ENCODE results near the gene PDCD7.
"Not testable (repeated sequence)": the region's sequence is repeated elsewhere in the genome, so short reads cannot be mapped to it uniquely, and the experiment has no call there.

Gene PDCD7

GRCh38 chr15:65133548-65134200, at the start of gene PDCD7:
PDCD7 (minus strand) TSS chr15:65133808; CDS start chr15:65133781, 27 bp downstream.
- DNase-seq (ENCODE audit: low read depth), result peak; percentile 63

DNA sequence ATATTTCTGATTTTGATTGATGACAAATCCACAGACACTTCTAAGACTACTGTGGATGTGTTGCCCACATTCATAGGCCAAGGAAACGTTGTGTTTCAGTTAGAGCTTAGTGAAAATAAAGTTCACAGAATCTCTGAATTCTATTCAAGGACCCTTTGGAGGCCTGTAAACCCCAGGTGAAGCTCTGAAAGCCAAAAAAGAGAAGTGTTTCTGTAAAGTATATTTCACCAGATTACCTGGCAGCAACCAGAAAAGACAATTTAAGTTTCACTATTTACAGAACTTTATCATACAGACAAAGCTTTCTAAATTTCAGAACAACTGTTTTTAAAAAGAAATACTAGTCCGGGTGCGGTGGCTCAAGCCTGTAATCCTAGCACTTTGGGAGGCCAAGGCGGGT, 48.9 kb upstream of the PDCD7 start:
- DNase-seq (ENCODE audit: low read depth), result no peak

DNA sequence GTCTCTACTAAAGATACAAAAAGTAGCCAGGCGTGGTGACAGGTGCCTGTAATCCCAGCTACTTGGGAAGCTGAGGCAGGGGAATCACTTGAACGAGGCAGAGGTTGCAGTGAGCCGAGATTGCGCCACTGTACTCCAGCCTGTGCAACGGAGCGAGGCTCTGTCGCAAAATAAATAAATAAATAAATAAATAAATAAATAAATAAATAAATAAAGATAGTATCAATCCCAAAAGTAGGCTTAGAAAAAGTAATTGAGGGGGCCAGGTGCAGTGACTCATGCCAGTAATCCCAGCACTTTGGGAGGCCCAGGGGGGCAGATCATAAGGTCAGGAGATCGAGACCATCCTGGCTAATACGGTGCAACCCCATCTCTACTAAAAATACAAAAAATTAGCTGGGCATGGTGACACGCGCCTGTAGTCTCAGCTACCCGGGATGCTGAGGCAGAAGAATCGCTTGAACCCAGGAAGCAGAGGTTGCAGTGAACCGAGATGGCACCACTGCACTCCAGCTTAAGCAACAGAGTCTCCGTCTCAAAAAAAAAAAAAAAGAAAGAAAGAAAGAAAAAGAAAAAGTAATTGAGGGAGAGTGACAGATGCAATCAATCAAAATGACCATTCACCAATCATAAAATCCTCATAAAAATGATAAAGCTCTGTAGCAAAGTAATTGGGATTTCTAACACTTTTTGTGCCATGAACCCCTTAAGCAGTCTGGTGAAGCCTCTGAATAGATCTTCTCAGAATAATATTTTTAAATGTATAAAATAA, 48.2 kb upstream of the PDCD7 start:
- DNase-seq (ENCODE audit: low read depth), result not testable (repeated sequence)

DNA sequence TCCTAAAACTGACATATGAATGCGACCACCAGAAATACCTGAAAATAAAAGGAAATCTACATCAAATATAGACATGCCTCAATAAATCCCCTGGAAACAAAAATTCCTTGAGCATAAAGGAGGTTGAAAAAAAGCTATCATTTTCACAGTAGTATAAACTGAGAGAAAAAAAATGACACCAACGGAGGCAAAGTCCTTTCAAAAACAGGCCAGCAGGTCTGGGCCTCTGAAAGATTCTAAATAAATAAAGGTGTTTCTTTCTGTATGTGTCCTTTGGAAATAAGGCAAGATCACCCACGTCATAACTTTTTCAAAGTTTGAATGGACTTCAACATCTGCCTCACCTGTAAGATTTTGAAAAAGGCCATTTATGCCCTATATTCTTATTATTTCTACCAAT, 46.6 kb upstream of the PDCD7 start:
- DNase-seq (ENCODE audit: low read depth), result no peak

DNA sequence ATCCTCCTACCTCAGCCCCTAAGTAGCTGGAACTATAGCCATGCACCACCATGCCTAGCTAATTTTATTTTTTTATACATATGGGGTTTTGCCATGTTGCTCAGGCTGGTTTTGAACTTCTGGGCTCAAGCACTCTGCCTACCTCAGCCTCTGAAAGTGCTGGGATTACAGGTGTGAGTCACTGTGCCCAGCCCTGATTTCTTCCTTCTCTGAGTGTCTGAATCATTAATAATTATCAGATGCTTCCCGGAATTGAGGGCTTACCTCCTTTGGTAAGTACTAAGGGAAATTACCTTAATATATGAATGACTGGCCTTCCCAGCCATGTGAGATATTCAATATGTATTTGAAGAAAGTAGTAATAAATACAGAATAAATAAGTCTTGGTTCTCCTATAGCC, 44.3 kb upstream of the PDCD7 start:
- DNase-seq (ENCODE audit: low read depth), result no peak

GRCh38 chr15:65176056-65176455, 42.4 kb upstream of the PDCD7 start:
- DNase-seq (ENCODE audit: low read depth), result no peak

- no peak for DNase-seq (ENCODE audit: low read depth)
Observed at GRCh38 chr15:65175511-65175910, 41.9 kb upstream of the PDCD7 start.

DNA sequence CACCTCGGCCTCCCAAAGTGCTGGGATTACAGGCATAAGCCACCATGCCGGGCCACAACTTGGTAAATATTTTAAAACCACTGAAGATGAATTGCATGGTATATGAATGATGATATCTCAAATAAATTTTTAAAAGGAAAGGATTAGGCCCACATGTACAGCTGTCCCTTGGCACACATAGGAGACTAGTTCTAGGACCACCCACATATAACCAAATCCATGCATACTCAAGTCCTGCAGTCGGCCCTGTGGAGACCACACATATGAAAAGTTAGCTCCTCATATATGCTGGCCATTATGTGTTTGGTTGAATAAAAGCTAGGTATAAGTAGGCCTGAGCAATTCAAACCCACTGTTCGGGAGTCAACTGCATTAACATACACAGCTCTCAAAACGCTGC, 40.9 kb upstream of the PDCD7 start:
- DNase-seq (ENCODE audit: low read depth), result no peak

GRCh38 chr15:65172531-65172930, 38.9 kb upstream of the PDCD7 start:
- no peak for DNase-seq (ENCODE audit: low read depth)

- DNase-seq (ENCODE audit: low read depth), result no peak
Observed at GRCh38 chr15:65171428-65171827, 37.8 kb upstream of the PDCD7 start.

DNA sequence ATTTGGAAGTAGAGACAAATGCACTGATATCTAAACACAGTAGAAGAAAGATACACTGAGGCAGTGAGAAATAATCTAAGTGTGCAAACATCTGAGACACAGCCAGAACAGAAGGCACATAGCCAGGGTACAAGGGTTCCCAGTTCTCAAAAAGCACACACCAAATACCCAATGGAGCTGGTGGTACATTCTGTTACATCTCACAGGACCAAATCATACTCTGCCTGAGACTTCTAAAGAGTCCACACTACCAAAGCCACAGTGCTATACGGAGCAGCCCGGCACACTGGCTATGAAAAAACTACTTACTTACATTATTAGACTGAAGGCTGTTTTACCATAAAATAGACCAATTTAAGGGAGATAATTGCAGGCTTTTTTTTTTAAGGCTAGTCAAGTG, 32.3 kb upstream of the PDCD7 start:
- DNase-seq (ENCODE audit: low read depth), result no peak

DNA sequence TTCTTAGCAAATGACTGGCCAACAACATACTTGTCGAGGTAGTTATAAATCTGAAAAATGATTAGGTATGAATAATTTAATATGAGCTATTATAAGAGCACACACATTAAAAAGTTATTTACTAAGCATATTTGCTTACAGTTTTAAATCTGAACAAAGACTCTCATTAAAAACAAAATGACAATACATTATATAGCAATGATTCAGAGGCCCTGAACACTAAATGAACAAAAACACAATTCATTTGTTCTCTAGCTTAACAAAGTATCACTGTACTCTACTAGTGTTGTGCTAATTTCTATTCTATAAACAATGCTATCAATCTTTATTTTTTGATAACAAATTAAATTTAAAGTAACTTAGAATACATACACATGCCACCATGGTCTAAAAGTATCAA, 30.5 kb upstream of the PDCD7 start:
- DNase-seq (ENCODE audit: low read depth), result no peak

DNA sequence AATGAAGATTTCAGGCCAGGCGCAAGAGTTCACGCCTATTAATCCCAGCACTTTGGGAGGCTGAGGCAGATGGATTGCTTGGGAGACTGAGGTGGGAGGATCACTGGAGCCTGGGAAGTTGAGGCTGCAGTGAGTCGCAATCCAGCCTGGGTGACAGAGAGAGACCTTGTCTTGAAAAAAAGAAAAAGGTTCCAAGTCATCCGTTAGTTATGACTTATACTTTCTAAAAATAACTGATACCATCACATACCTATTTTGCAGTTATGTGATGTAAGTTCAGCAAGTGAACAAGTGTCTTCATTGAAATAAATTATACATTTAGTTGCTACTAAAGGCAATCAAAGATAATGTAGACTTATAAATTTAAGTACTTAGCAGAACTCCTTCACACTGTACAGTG, 29.4 kb upstream of the PDCD7 start:
- no peak for DNase-seq (ENCODE audit: low read depth)

DNA sequence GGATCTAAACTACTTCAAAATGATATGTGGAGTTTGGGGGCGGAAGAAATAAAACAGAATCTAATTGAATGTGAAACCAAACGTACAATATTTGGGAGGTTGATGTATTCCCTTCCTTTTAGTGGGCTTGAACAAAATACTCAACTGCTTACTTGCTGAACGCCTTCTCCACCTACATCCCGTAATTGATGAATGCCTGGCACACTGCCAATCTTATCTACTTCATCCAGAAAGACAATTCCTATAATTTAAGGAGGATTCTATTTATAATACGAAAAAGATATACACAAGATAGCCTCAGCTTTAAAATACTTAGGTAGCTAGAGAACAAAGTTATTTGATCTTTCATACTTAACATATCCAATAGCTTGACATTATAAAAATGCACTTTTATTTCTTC, 23.1 kb upstream of the PDCD7 start:
- no peak for DNase-seq (ENCODE audit: low read depth)

DNA sequence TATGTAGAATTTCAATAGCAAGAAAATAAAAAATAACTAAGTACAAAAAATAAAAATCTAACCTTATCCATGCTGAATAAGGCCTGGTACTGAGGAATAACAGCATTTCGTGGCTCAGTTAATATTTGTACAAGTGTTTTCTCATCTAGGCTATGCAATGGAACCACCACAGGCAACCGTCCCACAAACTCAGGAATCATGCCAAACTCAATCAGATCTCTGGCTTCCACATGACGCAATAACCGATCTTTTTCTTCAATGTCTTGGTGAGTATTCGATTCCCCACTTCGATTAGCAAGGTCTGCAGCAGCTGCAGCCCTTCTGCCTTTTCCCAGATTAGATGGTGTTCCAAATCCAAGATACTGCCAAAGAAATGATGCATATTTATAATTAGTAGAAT, 21.1 kb upstream of the PDCD7 start:
- no peak for DNase-seq (ENCODE audit: low read depth)

DNA sequence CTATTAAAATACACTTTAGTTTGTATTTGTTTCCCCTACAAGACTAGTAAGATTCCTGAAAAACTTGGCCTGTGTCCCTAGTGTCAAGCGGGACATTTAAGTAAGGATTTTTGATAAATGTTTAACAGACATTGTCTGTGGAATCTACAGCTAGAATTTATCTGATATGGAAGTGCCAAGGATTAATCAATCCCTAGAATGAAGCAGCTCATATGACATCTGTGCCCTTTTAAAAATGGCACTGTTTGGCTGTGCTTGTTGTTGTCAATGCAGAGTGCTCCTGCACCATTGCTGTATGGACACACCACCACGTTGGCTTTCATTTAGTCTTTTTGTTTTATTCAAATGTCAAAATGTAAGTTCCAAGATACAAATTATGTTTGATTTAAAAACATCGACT, 14.3 kb upstream of the PDCD7 start:
- no peak for DNase-seq (ENCODE audit: low read depth)

DNA sequence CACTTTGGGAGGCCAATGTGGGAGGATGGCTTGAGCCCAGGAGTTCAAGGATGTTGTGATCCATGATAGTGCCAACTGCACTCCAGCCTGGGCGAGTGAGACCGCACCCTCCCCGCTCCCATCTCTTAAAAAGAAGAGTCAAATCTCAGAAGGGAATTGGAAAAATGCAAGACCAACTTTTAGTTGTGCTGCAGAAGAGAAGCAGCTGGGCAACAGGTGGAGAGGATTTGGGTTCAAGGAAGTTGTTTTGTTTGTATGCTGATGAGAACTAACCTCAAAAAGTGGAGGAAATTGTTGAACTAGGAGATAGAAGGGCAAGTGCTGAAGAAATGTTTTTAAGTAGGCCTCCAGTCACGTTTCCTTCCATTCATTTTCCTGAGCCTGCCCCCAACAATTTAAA, 12.8 kb upstream of the PDCD7 start:
- no peak for DNase-seq (ENCODE audit: low read depth)

GRCh38 chr15:65138631-65139030, 5.0 kb upstream of the PDCD7 start:
- not testable (repeated sequence) for DNase-seq (ENCODE audit: low read depth)

DNA sequence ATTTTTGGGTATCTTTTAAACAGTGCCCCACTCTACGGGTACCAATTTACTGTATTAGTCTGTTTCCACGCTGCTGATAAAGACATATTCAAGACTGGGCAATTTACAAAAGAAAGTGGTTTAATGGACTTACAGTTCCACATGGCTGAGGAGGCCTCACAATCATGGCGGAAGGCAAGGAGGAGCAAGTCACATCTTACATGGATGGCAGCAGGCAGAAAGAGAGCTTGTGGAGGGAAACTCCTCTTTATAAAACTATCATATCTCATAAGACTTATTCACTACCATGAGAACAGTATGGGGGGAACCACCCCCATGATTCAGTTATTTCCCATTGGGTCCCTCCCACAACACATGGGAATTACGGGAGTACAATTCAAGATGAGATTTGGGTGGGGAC, 4.3 kb upstream of the PDCD7 start:
- not testable (repeated sequence) for DNase-seq (ENCODE audit: low read depth)

DNA sequence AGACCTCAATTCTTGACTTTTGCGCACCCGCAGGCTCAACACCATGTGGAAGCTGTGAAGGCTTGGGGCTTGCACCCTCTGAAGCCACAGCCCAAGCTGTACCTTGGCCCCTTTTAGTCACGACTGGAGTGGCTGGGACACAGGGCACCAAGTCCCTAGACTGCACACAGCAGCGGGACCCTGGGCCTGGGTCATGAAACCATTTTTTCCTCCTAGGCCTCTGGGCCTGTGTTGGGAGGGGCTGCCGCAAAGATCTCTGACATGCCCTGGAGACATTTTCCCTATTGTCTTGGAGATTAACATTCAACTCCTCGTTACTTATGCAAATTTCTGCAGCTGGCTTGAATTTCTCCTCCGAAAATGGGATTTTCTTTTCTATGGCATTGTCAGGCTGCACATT, 3.5 kb upstream of the PDCD7 start:
- DNase-seq (ENCODE audit: low read depth), result not testable (repeated sequence)

- DNase-seq (ENCODE audit: low read depth), result no peak
Observed at GRCh38 chr15:65134538-65134937, 930 bp upstream of the PDCD7 start.

- peak; percentile 11 for DNase-seq (ENCODE audit: low read depth)
Observed at GRCh38 chr15:65132878-65133547, 595 bp downstream of the PDCD7 start.

DNA sequence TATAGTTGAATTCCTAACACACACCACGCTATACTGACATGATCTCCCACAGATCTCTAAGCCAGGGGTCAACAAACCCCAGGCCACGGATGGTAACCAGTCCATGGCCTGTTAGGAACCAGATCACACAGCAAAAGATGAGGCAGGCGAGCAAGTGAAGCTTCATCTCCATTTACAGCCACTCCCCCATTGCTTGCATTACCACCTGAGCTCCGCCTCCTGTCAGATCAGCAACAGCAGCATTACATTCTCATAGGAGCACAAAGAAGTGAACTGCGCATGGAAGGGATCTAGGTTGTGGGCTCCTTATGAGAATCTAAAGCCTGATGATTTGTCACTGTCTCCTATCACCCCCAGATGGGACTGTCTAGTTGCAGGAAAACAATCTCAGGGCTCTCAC, 2.7 kb downstream of the PDCD7 start:
- no peak for DNase-seq (ENCODE audit: low read depth)
